Endodermal cell (in vitro differentiated cells): ENCODE data around the gene GLG1. TPM values are rescaled to one million over a fixed set of nuclear protein-coding genes. Genes with fewer than 3 reads are reported as not detected.
"Not testable (repeated sequence)": the region's sequence is repeated elsewhere in the genome, so short reads cannot be mapped to it uniquely, and the experiment has no call there.

Source experiments
- DNase-seq: peaks from one replicate; pipeline ENCODE4 v3.0.0-alpha.2; 2017
- H3K27ac ChIP-seq: 2 replicates; pipeline ENCODE4 v1.5.1; 2013; ENCODE audit warnings: mild to moderate bottlenecking, low read depth, low read length, moderate library complexity
- H3K27me3 ChIP-seq: 2 replicates; pipeline ENCODE4 v1.6.1; 2013; ENCODE audit warnings: mild to moderate bottlenecking, low read length, moderate library complexity; ENCODE audit not compliant: insufficient read depth, control insufficient read depth, poor library complexity, severe bottlenecking
- H3K36me3 ChIP-seq: 2 replicates; pipeline ENCODE4 v1.7.0; 2013; ENCODE audit warnings: mild to moderate bottlenecking, low read length, moderate library complexity; ENCODE audit not compliant: control insufficient read depth, insufficient read depth
- H3K4me1 ChIP-seq: one replicate; pipeline ENCODE4 v1.7.0; 2013; ENCODE audit warnings: low read length; ENCODE audit not compliant: control insufficient read depth, insufficient read depth
- H3K4me3 ChIP-seq: 2 replicates; pipeline ENCODE4 v1.5.1; 2013; ENCODE audit warnings: mild to moderate bottlenecking, low read length, moderate library complexity
- H3K9ac ChIP-seq: 2 replicates; pipeline ENCODE4 v1.6.1; 2013; ENCODE audit warnings: mild to moderate bottlenecking, low read length, moderate library complexity; ENCODE audit not compliant: poor library complexity, severe bottlenecking; ENCODE audit errors: extremely low read depth
- H3K9me3 ChIP-seq: 2 replicates; pipeline ENCODE4 v1.6.1; 2013; ENCODE audit warnings: mild to moderate bottlenecking, low read length, moderate library complexity; ENCODE audit not compliant: control insufficient read depth
- H3K27ac Mint-ChIP-seq: 2 replicates; pipeline ENCODE4 v1.8.0; 2020; ENCODE audit warnings: mixed read lengths
- H3K27me3 Mint-ChIP-seq: 2 replicates; pipeline ENCODE4 v1.8.0; 2021; ENCODE audit warnings: mild to moderate bottlenecking, mixed read lengths; ENCODE audit not compliant: insufficient read depth
- H3K36me3 Mint-ChIP-seq: 2 replicates; pipeline ENCODE4 v1.8.0; 2020; ENCODE audit warnings: low read depth, mixed read lengths
- H3K4me1 Mint-ChIP-seq: 2 replicates; pipeline ENCODE4 v1.8.0; 2020; ENCODE audit warnings: mixed read lengths
- H3K4me3 Mint-ChIP-seq: 2 replicates; pipeline ENCODE4 v1.8.0; 2020; ENCODE audit warnings: mild to moderate bottlenecking, moderate library complexity, mixed read lengths
- H3K9me3 Mint-ChIP-seq: 2 replicates; pipeline ENCODE4 v1.8.0; 2020; ENCODE audit warnings: mild to moderate bottlenecking, mixed read lengths
- WGBS, 2 experiments: methylation state at CpG; one replicate each; pipeline versions ENCODE4 v1.1.5 to v1.1.7; 2013; ENCODE audit warnings: missing lambda C conversion rate in 2 of 2, mixed read lengths in 1 of 2; ENCODE audit not compliant: insufficient coverage in 1 of 2, insufficient read length in 1 of 2; 5-methylcytosine and 5-hydroxymethylcytosine counted together
- total RNA-seq, 2 donors: library from RNA; stranded (reverse); fragmentation: NEBNext Ultra II Directional in 1 of 2; extraction: Animal tissue kit (Norgen Biotek cat#: 25700) in 1 of 2; gene quantifications; 2 replicates in 1 of 2; 3 replicates in 1 of 2; pipeline ENCODE4 v1.2.1, GENCODE V29; 2021

GLG1 gene
- total RNA-seq, 2 donors from 2014 or later, result 120 to 136 TPM

GRCh38 chr16:74420612-74421481, 186.1 kb downstream of the GLG1 start, which contains the start of gene CLEC18B:
Gene CLEC18B, minus strand, starts transcription at chr16:74421478. Its CDS starts 208 bp downstream, at chr16:74421270.
- H3K27me3 Mint-ChIP-seq, DNase-seq, H3K36me3 ChIP-seq, H3K9ac ChIP-seq, H3K9me3 ChIP-seq, H3K27ac Mint-ChIP-seq, H3K4me1 Mint-ChIP-seq, H3K4me3 ChIP-seq, H3K27me3 ChIP-seq, H3K36me3 Mint-ChIP-seq, H3K4me3 Mint-ChIP-seq, H3K9me3 Mint-ChIP-seq, H3K4me1 ChIP-seq: not testable (repeated sequence)
- WGBS, 2 experiments, result 94% methylated on average over 3 of the region's 27 CpGs; no CpG with 5 or more reads in 1 of the 2 experiments
- peak within 1 kb of the TSS; percentile 77 for H3K27ac ChIP-seq

DNA sequence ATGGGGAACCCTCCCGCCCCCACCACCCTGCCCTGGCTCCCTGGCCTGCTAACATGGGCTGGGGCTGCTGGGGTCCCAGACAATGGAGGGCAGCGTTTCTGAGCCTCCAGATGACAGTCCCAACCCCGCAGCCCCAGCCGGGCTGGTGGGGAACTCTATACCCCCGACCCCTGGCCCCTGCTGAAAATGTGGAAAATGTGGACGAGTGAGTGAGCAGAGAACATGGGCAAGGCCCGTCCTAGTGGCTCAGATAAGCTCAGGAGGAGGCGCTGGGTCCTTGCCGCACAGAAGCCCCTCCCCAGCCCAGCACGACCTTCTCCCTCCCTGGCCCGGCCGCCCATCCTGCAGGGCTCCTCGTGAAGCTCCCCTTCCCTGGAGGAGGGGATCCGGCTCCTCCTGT, 187.1 kb downstream of the GLG1 start:
- not testable (repeated sequence) for H3K9ac ChIP-seq, H3K27ac ChIP-seq, H3K4me1 Mint-ChIP-seq, H3K27ac Mint-ChIP-seq, H3K36me3 ChIP-seq, H3K27me3 Mint-ChIP-seq, H3K4me3 ChIP-seq, H3K27me3 ChIP-seq, H3K4me1 ChIP-seq, H3K4me3 Mint-ChIP-seq, H3K36me3 Mint-ChIP-seq, H3K9me3 ChIP-seq, H3K9me3 Mint-ChIP-seq
- 87 to 90% methylated on average over 3 to 4 of the region's 14 CpGs for WGBS, 2 experiments
- peak; percentile 46 for DNase-seq

DNA sequence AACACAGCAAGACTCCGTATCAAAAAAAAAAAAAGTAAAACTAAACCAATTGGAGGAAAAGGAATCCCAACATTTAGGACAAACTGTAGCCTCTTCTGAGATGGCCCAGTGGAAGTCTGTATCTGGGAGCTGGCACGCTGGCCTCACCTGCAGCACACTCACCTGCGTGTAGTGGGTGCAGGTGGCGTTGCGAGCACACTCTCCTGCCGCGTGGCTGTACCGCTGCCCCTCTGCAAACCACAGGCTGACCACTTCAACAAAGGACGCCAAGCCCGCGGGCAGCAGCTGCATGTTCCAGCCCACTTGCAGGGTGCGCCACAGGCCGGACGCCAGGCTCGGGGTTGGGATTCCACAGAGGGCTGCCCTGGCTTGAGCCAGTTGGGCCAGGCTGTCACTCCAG, 189.0 kb downstream of the GLG1 start:
- 100% methylated on average over 1 of the region's 15 CpGs; no CpG with 5 or more reads in 1 of the 2 experiments for WGBS, 2 experiments
- not testable (repeated sequence) for H3K27ac ChIP-seq, H3K4me1 Mint-ChIP-seq, H3K9ac ChIP-seq, H3K36me3 Mint-ChIP-seq, H3K4me3 Mint-ChIP-seq, H3K9me3 Mint-ChIP-seq, H3K4me1 ChIP-seq, H3K27me3 Mint-ChIP-seq, DNase-seq, H3K27me3 ChIP-seq, H3K9me3 ChIP-seq, H3K36me3 ChIP-seq, H3K4me3 ChIP-seq, H3K27ac Mint-ChIP-seq

DNA sequence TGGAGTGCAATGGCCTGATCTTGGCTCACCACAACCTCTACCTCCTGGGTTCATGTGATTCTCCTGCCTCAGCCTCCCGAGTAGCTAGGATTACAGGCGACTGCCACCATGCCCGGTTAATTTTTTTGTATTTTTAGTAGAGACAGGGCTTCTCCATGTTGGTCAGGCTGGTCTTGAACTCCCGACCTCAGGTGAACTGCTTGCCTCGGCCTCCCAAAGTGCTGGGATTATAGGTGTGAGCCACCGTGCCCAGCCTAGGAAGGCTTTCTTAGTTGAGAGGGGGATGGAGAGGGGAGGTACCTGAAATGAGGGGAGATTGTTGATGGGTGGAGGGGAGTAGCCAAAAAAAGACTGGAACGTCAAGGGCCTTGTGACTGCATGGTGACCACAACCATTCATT, 193.0 kb downstream of the GLG1 start:
- WGBS, 2 experiments, result 78 to 83% methylated on average over 7 of the region's 7 CpGs
- H3K9me3 Mint-ChIP-seq, H3K9ac ChIP-seq, H3K27ac ChIP-seq, H3K4me1 ChIP-seq, H3K36me3 ChIP-seq, H3K9me3 ChIP-seq, H3K27ac Mint-ChIP-seq, H3K36me3 Mint-ChIP-seq, H3K4me1 Mint-ChIP-seq, DNase-seq, H3K27me3 ChIP-seq, H3K4me3 Mint-ChIP-seq, H3K4me3 ChIP-seq, H3K27me3 Mint-ChIP-seq: not testable (repeated sequence)

GRCh38 chr16:74413485-74413884, 193.4 kb downstream of the GLG1 start:
- H3K9me3 ChIP-seq, H3K27ac Mint-ChIP-seq, H3K4me1 Mint-ChIP-seq, H3K4me1 ChIP-seq, H3K27me3 Mint-ChIP-seq, H3K9ac ChIP-seq, H3K36me3 Mint-ChIP-seq, H3K36me3 ChIP-seq, H3K9me3 Mint-ChIP-seq, H3K27ac ChIP-seq, H3K4me3 Mint-ChIP-seq, H3K4me3 ChIP-seq, H3K27me3 ChIP-seq: not testable (repeated sequence)
- 89% methylated on average over 7 of the region's 9 CpGs; no CpG with 5 or more reads in 1 of the 2 experiments for WGBS, 2 experiments
- DNase-seq, result peak; percentile 25

DNA sequence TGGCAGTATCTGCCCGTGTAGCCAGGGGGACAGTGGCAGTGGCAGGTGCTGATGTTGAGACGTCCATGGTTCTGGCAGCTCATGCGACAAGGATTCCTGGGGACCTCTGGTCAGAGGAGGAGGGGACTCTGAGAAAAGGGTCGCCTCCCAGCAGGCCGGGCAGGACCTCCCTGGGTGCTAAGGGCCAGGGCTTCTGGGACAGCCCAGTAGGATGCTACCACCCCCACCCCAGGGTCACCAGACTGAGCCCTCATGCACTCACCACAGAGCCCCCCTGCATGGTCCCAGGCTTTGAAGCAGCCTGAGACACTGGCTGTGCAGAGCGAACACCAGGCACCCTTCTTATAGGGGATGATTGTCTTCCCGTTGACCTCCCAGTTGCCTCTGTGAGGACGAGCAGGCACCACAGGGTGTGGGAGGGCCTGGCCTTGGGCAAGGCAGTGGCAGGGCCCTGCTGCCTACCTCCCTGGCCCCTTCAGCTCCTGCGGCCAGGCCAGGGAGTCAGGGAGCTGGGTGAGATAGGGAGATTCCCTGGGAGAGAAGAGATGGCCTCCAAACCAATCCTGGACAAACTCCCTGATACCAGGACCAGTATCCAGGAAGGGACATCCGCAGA, 194.0 kb downstream of the GLG1 start:
- not testable (repeated sequence) for H3K4me3 ChIP-seq, H3K36me3 ChIP-seq, H3K27me3 Mint-ChIP-seq, H3K27me3 ChIP-seq, H3K9ac ChIP-seq, H3K4me1 ChIP-seq, H3K9me3 Mint-ChIP-seq, H3K9me3 ChIP-seq, H3K4me1 Mint-ChIP-seq, H3K36me3 Mint-ChIP-seq, H3K27ac Mint-ChIP-seq, H3K4me3 Mint-ChIP-seq, H3K27ac ChIP-seq
- DNase-seq, result peak; percentile 20
- WGBS, 2 experiments, result 86 to 88% methylated on average over 1 to 8 of the region's 10 CpGs
